T-helper 1 cell treated with Interleukin-12 subunit alpha and Interleukin-12 subunit beta and Interleukin-4 antibody, amounts not matched to agents 30 μg/mL and 1 μg/mL, for 36 hours (primary cell): Measurements from ENCODE around the gene OR1J1.

Source experiments
- H3K27ac Mint-ChIP-seq: one replicate; pipeline ENCODE4 v1.8.0; 2021; ENCODE audit warnings: mild to moderate bottlenecking, mixed read lengths
- H3K27me3 Mint-ChIP-seq: one replicate; pipeline ENCODE4 v1.8.0; 2021; ENCODE audit warnings: low read depth, mixed read lengths
- H3K36me3 Mint-ChIP-seq: one replicate; pipeline ENCODE4 v1.8.0; 2021; ENCODE audit warnings: low read depth, mixed read lengths
- H3K4me1 Mint-ChIP-seq: one replicate; pipeline ENCODE4 v1.8.0; 2021; ENCODE audit warnings: low read depth, mixed read lengths
- H3K4me3 Mint-ChIP-seq: one replicate; pipeline ENCODE4 v1.8.0; 2021; ENCODE audit warnings: mild to moderate bottlenecking, moderate library complexity, mixed read lengths
- H3K9me3 Mint-ChIP-seq: one replicate; pipeline ENCODE4 v1.8.0; 2021; ENCODE audit warnings: mixed read lengths

OR1J1 gene, protein sequence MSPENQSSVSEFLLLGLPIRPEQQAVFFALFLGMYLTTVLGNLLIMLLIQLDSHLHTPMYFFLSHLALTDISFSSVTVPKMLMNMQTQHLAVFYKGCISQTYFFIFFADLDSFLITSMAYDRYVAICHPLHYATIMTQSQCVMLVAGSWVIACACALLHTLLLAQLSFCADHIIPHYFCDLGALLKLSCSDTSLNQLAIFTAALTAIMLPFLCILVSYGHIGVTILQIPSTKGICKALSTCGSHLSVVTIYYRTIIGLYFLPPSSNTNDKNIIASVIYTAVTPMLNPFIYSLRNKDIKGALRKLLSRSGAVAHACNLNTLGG

DNA sequence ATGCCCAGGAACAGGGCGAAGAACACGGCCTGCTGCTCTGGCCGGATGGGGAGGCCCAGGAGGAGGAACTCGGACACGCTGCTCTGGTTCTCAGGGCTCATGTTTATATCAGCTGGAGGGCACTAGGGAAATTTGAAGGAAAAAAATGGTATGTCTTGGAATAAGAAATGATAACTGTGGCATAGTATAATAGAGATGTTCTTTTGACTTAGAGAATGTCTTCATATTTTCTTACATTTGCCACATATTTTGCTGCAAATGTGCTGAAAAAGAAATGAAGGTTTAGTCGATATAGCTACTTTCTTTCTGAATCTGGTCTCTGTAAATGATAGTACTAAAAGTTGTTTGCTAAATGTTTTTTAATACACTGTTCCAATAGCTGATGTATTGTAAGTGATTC, at the start of gene OR1J1:
Gene OR1J1 (minus strand): TSS at position 101 of the 400 bp plus-strand sequence. CDS start 0 bp downstream, at position 101.
- no peaks in the 10 kb centered on the region for H3K4me1 Mint-ChIP-seq
- H3K36me3 Mint-ChIP-seq = no peaks in the 10 kb centered on the region
- peaks cover 21% of the 10 kb centered on the region for H3K27me3 Mint-ChIP-seq
- no peak within 1 kb of the TSS for H3K4me3 Mint-ChIP-seq
- no peak within 1 kb of the TSS for H3K27ac Mint-ChIP-seq
- no peaks in the 10 kb centered on the region for H3K9me3 Mint-ChIP-seq

DNA sequence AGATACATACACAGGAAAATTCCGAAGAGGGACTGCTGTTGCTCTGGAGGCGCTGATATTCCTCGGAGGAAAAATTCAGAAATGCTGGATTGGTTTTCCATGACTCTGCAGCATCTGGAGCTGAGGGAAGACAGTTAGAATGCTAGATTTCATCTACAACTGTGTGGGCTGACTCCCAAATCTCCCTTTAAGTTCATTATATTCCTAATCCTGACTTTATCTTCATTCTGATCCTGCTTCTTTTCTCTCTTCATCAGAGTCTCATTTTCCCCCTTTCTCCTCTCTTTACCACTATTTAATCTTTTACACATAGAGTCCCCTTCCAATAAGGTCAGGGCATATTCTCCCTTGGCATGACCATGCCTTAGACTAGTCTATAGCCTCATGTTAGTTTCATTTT, 49.5 kb upstream of the OR1J1 start, which contains the start of gene OR1N1:
Gene OR1N1 (minus strand): TSS at position 101 of the 400 bp plus-strand sequence. CDS start 0 bp downstream, at position 101.
- Mint-ChIP-seq H3K36me3 (no peaks in the 10 kb centered on the region), H3K4me1 (no peaks in the 10 kb centered on the region), H3K27ac (no peak within 1 kb of the TSS), H3K4me3 (no peak within 1 kb of the TSS), H3K9me3 (no peaks in the 10 kb centered on the region), H3K27me3 (no peaks in the 10 kb centered on the region)

DNA sequence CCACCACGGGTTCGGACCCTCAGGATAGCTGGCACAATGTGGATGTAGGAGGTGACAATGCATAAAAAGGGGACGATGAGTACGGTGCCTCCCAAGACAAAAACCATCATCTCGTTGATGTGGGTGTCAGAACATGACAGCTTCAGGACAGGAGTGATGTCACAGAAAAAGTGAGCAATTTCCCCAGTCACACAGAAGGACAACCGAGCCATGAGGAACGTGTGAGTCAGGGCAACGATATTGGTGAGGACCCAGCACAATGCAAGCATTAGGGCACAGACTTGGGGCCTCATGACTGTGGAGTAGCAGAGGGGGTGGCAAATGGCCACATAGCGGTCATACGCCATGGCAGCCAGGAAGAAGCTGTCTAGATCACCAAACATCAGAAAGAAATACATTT, 48.9 kb upstream of the OR1J1 start:
- Mint-ChIP-seq H3K27me3 (no peaks in the 10 kb centered on the region), H3K4me3 (no peak overlapping the region), H3K9me3 (no peaks in the 10 kb centered on the region), H3K4me1 (no peaks in the 10 kb centered on the region), H3K27ac (no peak overlapping the region), H3K36me3 (no peaks in the 10 kb centered on the region)

DNA sequence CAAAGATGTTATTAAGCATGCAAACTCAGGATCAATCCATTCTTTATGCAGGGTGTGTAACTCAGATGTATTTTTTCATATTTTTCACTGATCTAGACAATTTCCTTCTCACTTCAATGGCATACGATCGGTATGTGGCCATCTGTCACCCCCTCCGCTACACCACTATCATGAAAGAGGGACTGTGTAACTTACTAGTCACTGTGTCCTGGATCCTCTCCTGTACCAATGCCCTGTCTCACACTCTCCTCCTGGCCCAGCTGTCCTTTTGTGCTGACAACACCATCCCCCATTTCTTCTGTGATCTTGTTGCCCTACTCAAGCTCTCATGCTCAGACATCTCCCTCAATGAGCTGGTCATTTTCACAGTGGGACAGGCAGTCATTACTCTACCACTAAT, 41.6 kb upstream of the OR1J1 start:
- Mint-ChIP-seq H3K9me3 (no peaks in the 10 kb centered on the region), H3K27me3 (no peaks in the 10 kb centered on the region), H3K27ac (no peak overlapping the region), H3K36me3 (no peaks in the 10 kb centered on the region), H3K4me1 (no peaks in the 10 kb centered on the region), H3K4me3 (no peak overlapping the region)

DNA sequence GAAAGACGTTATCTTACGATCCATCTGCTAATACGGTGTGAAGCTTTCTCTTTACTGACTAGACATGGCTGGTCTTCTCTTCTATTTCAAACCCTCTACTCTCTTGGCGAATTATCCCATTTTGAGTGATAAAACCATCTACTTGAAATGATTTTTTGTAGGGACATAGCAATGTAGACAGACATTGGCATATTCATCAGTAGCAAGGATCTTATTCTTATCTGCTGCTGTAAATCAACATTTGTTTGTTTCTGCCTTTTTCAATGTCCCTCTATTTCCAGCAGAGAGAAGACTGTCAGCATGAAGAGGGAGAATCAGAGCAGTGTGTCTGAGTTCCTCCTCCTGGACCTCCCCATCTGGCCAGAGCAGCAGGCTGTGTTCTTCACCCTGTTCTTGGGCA, 41.1 kb upstream of the OR1J1 start, which contains the start of gene OR1J4:
Gene OR1J4 (plus strand): TSS at position 301 of the 400 bp plus-strand sequence. CDS start 0 bp downstream, at position 301.
- no peaks in the 10 kb centered on the region for H3K36me3 Mint-ChIP-seq
- no peak within 1 kb of the TSS for H3K27ac Mint-ChIP-seq
- H3K27me3 Mint-ChIP-seq = no peaks in the 10 kb centered on the region
- H3K9me3 Mint-ChIP-seq = no peaks in the 10 kb centered on the region
- no peaks in the 10 kb centered on the region for H3K4me1 Mint-ChIP-seq
- no peak within 1 kb of the TSS for H3K4me3 Mint-ChIP-seq

DNA sequence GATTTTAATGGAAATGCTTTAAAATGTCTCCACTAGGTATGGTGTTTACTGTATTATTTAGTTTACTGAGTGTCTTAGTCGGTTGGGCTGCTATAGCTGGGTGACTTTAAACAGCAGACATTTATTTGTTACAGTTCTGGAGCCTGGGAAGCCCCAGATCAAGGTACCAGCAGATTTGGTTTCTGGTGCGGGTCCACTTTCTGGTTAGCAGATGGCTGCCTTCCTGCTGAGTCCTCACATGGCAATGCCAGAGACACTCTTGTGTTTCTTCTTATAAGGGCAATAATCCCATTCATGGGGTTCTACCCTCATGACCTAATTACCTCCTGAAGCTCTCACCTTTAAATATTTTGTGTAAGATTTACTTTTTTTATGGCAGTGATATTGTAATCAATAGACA, 40.5 kb upstream of the OR1J1 start:
- H3K27ac Mint-ChIP-seq = no peak overlapping the region
- no peaks in the 10 kb centered on the region for H3K4me1 Mint-ChIP-seq
- no peaks in the 10 kb centered on the region for H3K27me3 Mint-ChIP-seq
- no peaks in the 10 kb centered on the region for H3K36me3 Mint-ChIP-seq
- H3K4me3 Mint-ChIP-seq = no peak overlapping the region
- no peaks in the 10 kb centered on the region for H3K9me3 Mint-ChIP-seq

DNA sequence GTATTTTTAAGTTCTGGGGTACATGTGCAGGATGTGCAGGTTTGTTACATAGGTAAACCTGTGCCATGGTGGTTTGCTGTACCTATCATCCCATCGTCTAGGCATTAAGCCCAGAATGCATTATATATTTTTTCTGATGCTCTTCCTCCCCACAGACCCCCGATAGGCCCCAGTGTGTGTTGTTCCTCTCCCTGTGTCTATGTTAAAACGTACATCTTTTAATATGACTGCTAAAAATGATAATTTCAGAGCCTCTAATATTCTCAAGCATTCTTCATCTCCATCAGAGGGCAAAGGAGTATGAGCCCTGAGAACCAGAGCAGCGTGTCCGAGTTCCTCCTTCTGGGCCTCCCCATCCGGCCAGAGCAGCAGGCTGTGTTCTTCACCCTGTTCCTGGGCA, 32.8 kb upstream of the OR1J1 start, which contains the start of gene OR1J2:
Gene OR1J2 (plus strand): TSS at position 301 of the 400 bp plus-strand sequence. CDS start 0 bp downstream, at position 301.
- Mint-ChIP-seq H3K9me3 (no peaks in the 10 kb centered on the region), H3K36me3 (no peaks in the 10 kb centered on the region), H3K4me3 (no peak within 1 kb of the TSS), H3K27ac (no peak within 1 kb of the TSS), H3K4me1 (no peaks in the 10 kb centered on the region), H3K27me3 (peaks cover 15% of the 10 kb centered on the region)

DNA sequence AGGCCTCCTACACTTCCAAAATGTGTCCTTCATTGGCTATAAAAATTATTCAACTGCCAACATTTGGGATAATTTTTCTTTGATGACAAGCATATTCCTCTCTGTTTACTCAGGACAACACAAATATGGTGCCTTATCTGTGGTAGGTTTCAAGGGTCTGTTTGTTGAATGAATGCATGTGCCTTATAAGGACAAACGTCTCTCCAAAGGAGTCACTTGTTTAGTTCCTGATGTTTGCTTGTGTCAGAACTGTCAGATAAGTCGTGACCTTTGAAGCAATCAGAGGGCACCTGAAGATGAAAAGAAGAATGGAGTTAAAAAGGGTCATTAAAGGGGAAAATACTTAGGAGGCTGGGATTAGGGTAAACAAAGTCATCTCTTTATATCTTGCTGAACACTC, 29.2 kb upstream of the OR1J1 start:
- Mint-ChIP-seq H3K4me1 (no peaks in the 10 kb centered on the region), H3K27ac (no peak overlapping the region), H3K9me3 (no peaks in the 10 kb centered on the region), H3K4me3 (no peak overlapping the region), H3K27me3 (peaks cover 15% of the 10 kb centered on the region), H3K36me3 (no peaks in the 10 kb centered on the region)

DNA sequence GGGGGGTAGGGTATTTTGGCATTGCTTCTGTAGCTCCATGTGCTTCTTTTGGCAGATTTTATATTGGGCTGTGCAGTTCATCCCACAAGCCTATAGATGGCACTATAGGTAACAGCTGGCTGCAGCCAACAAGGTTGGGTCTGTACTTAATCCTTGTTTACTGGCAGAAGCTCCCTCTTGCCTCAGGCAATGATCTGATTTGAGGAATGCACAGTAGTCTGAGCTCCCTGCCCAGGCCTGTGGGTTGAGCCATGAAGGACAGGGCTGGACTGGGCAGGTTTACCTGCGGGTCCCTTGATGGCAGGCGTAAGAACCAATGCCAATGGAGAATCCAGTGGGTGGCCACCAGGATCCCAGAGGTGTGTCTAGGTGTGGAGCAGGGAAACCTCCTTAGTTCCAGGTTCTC, 21.2 kb upstream of the OR1J1 start:
- no peak overlapping the region for H3K27ac Mint-ChIP-seq
- H3K27me3 Mint-ChIP-seq = peaks cover 18% of the 10 kb centered on the region
- H3K4me1 Mint-ChIP-seq = no peaks in the 10 kb centered on the region
- no peak overlapping the region for H3K4me3 Mint-ChIP-seq
- no peaks in the 10 kb centered on the region for H3K36me3 Mint-ChIP-seq
- no peaks in the 10 kb centered on the region for H3K9me3 Mint-ChIP-seq

DNA sequence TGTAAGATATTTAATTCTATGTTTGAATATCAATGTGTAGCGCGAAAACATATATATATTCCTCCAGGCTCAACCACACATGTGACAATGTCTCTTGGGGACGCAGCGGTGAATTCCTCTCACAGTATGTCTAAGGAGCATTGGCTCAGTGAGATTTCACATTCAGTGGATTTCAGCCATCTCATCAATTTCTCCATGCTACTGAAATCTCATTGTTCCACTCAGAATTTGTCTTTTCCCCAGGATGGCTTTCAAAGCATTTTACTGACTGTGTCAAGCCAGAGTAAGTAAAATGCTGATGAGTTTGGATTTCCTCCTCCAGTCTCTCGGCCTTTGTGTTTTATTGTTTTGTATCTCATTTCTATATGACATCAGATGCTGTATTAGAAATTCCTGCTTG, 1.3 kb upstream of the OR1J1 start:
- Mint-ChIP-seq H3K27me3 (peaks cover 21% of the 10 kb centered on the region), H3K4me3 (no peak overlapping the region), H3K27ac (no peak overlapping the region), H3K4me1 (no peaks in the 10 kb centered on the region), H3K36me3 (no peaks in the 10 kb centered on the region), H3K9me3 (no peaks in the 10 kb centered on the region)

DNA sequence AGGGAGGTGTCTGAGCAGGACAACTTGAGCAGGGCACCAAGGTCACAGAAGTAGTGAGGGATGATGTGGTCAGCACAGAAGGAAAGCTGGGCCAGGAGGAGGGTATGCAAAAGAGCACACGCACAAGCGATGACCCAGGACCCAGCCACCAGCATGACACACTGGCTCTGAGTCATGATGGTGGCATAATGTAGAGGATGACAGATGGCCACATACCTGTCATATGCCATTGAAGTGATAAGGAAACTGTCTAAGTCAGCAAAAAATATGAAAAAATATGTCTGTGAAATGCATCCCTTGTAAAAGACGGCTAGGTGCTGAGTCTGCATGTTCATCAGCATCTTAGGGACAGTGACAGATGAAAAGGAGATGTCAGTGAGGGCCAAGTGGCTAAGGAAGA, 380 bp downstream of the OR1J1 start:
- Mint-ChIP-seq H3K4me1 (no peaks in the 10 kb centered on the region), H3K36me3 (no peaks in the 10 kb centered on the region), H3K4me3 (no peak overlapping the region), H3K9me3 (no peaks in the 10 kb centered on the region), H3K27ac (no peak overlapping the region), H3K27me3 (peaks cover 19% of the 10 kb centered on the region)

DNA sequence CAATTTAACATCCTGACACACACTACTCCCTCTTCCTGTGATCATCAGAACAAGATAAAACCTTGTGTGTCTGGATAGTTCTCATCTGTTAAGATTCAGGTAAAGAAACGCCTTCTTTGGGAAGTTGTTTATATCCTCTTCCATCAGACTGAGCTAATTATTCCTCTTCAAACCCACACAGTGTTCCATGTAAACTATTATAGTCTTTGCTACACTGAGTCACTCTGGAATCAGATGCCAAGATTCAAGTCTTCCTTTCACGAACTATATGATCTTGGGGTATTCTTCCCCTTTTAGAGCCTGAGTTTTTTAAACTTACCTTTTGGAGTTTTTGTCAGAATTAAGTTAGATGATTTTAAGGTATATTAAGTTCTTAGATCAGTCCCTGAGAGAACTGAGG, 2.0 kb downstream of the OR1J1 start:
- Mint-ChIP-seq H3K27me3 (peaks cover 21% of the 10 kb centered on the region), H3K4me3 (no peak overlapping the region), H3K9me3 (no peaks in the 10 kb centered on the region), H3K36me3 (no peaks in the 10 kb centered on the region), H3K4me1 (no peaks in the 10 kb centered on the region), H3K27ac (no peak overlapping the region)

DNA sequence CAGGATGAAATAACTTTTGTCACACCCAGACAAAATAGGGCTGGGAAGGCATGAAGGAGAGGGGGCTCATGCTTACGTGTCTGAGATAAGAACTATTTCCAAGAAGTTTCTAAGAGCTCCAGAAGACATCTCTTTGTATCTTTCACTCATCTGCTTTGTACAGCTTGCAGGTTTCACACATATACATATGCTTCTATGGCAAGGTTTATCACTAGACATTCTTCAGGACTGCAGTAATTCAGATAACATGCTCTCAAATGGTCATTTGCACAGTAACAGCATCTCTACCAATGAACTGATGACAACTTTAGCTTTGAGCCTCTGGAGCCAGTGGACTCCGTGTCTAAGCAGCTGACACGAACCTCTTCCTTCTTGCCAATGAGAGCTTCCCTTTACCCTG, 3.2 kb downstream of the OR1J1 start:
- H3K9me3 Mint-ChIP-seq = no peaks in the 10 kb centered on the region
- H3K36me3 Mint-ChIP-seq = no peaks in the 10 kb centered on the region
- H3K4me1 Mint-ChIP-seq = no peaks in the 10 kb centered on the region
- no peak overlapping the region for H3K4me3 Mint-ChIP-seq
- H3K27ac Mint-ChIP-seq = no peak overlapping the region
- peaks cover 21% of the 10 kb centered on the region for H3K27me3 Mint-ChIP-seq

DNA sequence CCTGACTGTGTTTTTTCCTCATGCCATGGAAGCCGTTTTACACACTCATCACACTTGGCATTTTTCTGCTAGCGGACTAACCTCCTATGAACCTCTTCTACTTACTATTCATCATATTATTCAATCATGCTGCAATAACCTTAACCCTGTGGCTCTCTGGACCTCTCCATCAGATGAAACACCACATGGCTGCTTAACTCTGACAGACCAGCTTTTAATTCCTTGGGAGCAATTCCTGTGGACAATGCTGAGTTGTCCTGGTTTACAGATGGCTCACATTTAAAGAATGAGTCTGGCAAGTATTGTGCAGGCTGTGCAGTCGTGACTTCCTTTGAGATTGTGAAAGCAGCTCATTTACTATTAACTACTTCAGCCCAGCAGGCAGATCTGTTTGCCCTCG, 9.0 kb downstream of the OR1J1 start:
- H3K27ac Mint-ChIP-seq = no peak overlapping the region
- H3K4me1 Mint-ChIP-seq = peaks cover 7% of the 10 kb centered on the region
- H3K27me3 Mint-ChIP-seq = peaks cover 12% of the 10 kb centered on the region
- H3K4me3 Mint-ChIP-seq = no peak overlapping the region
- no peaks in the 10 kb centered on the region for H3K9me3 Mint-ChIP-seq
- no peaks in the 10 kb centered on the region for H3K36me3 Mint-ChIP-seq

DNA sequence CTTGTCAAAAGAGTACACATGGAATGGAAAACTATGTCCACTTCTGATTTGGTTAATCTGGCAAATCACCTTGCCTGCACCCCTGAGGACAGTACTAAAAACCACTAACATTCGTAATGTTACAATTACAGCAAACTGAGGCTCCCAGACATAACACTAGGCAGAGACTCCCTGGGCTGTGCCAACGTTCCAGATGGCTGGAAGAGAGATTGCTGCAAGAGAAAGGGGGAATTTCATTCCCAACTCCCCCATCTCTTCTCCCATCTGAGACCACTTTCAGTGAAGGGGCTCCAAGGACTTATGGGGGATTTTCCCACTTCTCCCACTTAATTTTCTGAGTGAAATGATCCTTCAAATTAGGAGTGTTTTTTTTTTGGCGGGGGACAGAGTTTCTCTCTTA, 11.3 kb downstream of the OR1J1 start:
- Mint-ChIP-seq H3K4me1 (peaks cover 11% of the 10 kb centered on the region), H3K27me3 (peaks cover 28% of the 10 kb centered on the region), H3K27ac (no peak overlapping the region), H3K9me3 (no peaks in the 10 kb centered on the region), H3K36me3 (no peaks in the 10 kb centered on the region), H3K4me3 (no peak overlapping the region)
